NCI-H82 treated with DMSO at 0.1 percent for 48 hours (cell line): ENCODE data around the gene FAM193B.

ENCODE experiments used
- DNase-seq: peaks from one replicate; lab custom pipeline; 2025; ENCODE audit not compliant: unreplicated experiment; lab: John Stamatoyannopoulos, UW

The FAM193B gene

DNA sequence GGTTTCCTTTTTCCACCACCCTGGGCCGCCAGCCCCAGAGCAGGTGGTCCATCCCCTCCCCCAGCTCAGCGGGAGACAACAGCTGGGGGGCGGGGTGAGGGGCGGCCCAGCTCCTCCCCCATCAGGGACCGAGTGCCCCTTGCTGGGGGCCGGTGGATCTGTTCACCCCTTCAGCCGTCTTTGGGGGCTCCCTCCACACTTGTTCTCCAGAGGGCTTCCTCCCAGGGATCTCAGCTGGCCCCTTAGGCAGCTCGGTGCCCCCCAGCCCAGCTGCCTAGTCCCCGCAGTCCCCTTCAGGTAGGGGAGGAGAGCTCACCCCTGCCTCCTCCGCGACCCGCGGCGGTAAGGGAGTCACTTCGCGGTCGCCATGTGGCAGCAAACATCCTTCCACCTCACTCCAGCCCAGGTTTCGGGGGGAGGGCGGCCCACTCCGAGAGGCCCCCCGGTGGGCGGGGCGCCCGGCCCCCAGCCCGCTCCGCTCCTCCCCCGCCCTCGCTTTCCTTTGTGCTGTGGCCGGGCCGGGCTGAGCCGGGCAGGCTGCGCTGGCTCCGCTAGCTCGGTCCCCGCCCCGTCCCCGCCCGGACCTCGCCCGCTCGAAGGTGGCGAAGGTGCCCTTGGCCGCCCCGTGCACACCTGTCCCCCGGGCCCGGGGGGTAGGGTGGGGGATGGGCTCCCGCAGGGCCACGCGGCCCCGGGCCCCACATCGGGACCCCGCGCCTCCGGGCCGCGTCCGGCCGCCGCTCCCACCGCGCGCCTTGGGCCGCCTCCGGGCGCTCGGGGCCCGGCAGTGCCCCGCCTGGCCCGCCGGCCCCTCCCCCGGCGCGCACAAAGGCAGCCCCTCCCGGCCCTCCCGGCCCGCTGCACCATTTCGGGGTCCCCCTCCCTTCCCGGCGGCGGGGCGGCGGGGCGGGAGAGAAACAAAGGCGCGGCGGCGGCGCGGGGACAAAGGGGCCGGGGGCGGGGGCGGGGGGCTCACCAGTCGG lies 81.6 kb downstream of the FAM193B start:
- peak; percentile 36 for DNase-seq

DNA sequence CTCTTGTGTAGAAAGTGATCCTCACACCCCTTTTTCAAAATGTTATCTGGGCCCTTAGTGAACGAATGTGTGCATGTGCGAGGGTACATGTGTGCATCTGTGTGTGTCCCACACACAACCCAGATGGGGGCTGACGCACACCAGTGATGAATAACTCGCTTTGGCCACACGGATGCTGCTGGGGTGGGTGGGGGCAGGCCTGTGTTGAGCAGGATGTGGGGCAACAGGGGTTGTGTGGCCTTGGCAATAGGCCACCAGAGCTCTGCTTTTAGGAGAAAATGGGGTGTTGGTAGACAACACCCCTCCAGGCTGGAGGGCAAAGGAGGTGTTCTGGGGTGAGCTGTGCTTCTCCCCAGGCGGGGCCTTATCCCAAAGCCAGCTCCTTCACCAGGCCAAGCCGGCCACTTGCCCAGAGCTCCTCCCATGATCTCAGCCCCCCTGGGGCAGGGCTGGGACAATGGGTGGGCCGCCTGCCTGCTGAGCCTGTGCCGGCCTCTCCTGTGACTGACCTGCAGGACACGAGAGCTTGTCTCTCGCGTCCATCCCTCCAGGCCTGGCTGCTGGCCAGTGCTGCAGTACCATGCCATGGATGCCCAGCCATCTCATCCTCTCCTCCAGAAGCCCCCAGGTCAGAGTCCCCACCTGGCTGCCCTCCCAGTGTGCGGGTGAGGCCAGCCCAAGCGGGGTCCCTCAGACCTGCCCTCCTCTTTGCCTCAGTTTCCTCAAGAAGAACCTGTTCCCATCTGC lies 82.6 kb downstream of the FAM193B start:
- DNase-seq: no peak

DNA sequence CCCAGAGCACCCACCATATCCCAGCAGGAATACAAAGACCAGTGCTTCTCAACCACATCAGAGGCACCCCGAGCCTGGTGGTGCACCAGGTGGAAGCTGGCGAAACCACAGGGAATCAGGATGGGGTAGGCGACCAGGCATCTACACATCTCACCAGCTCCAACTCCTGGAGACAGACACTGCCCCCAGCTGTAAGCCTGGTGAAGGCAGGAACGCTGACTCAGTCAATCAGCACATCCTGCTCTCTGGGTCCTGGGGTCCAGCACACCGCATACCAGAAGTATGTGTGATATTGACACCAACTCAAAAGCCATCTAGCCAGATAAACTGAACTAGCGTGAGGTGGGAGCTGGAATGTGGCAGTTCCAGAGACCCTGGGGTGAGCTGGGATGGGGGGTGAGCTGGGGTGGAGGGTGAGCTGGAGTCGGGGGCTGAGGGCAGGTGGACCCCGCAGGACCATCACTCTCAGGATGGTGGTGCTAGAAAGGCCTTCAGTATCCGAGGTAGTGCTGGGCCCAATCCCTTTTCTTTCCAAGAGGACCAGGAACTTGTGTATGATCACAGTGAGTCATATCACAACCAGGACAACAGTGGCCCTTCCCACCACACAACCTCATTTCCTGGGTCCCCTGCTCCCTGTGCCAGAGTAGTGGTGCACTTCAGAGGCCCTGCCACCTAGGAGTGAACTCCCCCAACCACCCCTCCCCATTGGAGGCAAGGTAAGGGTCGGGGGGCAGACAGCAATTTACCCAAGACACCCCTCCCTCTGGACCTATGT lies 83.4 kb downstream of the FAM193B start:
- DNase-seq: no peak
